Trophoblast cell (in vitro differentiated cells and primary cell): Measurements from ENCODE around the gene SMC2.

ENCODE experiments used
- DNase-seq, 2 donors: peaks; one replicate each; pipeline ENCODE4 v3.0.0-alpha.2; 2016
- H2AFZ ChIP-seq: 2 replicates; pipeline ENCODE4 v1.6.1; 2013; ENCODE audit warnings: low read length, moderate library complexity, mild to moderate bottlenecking; ENCODE audit not compliant: insufficient read depth, poor library complexity
- H2AK5ac ChIP-seq: 2 replicates; pipeline ENCODE4 v1.6.1; 2013; ENCODE audit warnings: mild to moderate bottlenecking, low read length
- H2BK120ac ChIP-seq: 2 replicates; pipeline ENCODE4 v1.6.1; 2013; ENCODE audit warnings: low read length, mild to moderate bottlenecking, moderate library complexity; ENCODE audit not compliant: insufficient read depth, poor library complexity
- H2BK12ac ChIP-seq: 2 replicates; pipeline ENCODE4 v1.6.1; 2013; ENCODE audit warnings: mild to moderate bottlenecking, low read length, moderate library complexity
- H2BK5ac ChIP-seq: 2 replicates; pipeline ENCODE4 v1.6.1; 2013; ENCODE audit warnings: low read length, low read depth, moderate library complexity, mild to moderate bottlenecking; ENCODE audit not compliant: poor library complexity
- H3K14ac ChIP-seq: 2 replicates; pipeline ENCODE4 v1.6.1; 2013; ENCODE audit warnings: mild to moderate bottlenecking, low read length
- H3K18ac ChIP-seq: 2 replicates; pipeline ENCODE4 v1.6.1; 2013; ENCODE audit warnings: mild to moderate bottlenecking, low read length
- H3K23ac ChIP-seq: 2 replicates; pipeline ENCODE4 v1.6.1; 2013; ENCODE audit warnings: low read length
- H3K27ac ChIP-seq: 2 replicates; pipeline ENCODE4 v1.5.1; 2013; ENCODE audit warnings: low read depth, mild to moderate bottlenecking, inconsistent platforms, low read length, moderate library complexity
- H3K27me3 ChIP-seq: 2 replicates; pipeline ENCODE4 v1.6.1; 2013; ENCODE audit warnings: inconsistent platforms, mild to moderate bottlenecking, low read length, moderate library complexity; ENCODE audit not compliant: insufficient read depth
- H3K36me3 ChIP-seq, 2 experiments: 1 replicate in 1 of 2; 2 replicates in 1 of 2; pipeline ENCODE4 v1.6.1; 2013; ENCODE audit warnings: low read length in 2 of 2, mild to moderate bottlenecking in 2 of 2, moderate library complexity in 1 of 2; ENCODE audit not compliant: insufficient read depth in 2 of 2, control insufficient read depth in 1 of 2
- H3K4ac ChIP-seq: 2 replicates; pipeline ENCODE4 v1.6.1; 2013; ENCODE audit warnings: low read depth, mild to moderate bottlenecking, low read length, moderate library complexity
- H3K4me1 ChIP-seq, 2 experiments: 1 replicate in 1 of 2; 2 replicates in 1 of 2; pipeline ENCODE4 v1.6.1; 2013; ENCODE audit warnings: low read length in 2 of 2, mild to moderate bottlenecking in 2 of 2, moderate library complexity in 1 of 2; ENCODE audit not compliant: insufficient read depth in 2 of 2, control insufficient read depth in 1 of 2
- H3K4me2 ChIP-seq: 2 replicates; pipeline ENCODE4 v1.6.1; 2013; ENCODE audit warnings: inconsistent platforms, mild to moderate bottlenecking, low read length, moderate library complexity
- H3K4me3 ChIP-seq: 2 replicates; pipeline ENCODE4 v1.5.1; 2013; ENCODE audit warnings: mild to moderate bottlenecking, low read depth, low read length, inconsistent platforms
- H3K79me1 ChIP-seq: one replicate; pipeline ENCODE4 v1.6.1; 2013; ENCODE audit warnings: low read length
- H3K79me2 ChIP-seq: 2 replicates; pipeline ENCODE4 v1.6.1; 2013; ENCODE audit warnings: low read length, mild to moderate bottlenecking; ENCODE audit not compliant: control insufficient read depth, insufficient read depth, poor library complexity
- H3K9ac ChIP-seq: 2 replicates; pipeline ENCODE4 v1.6.1; 2013; ENCODE audit warnings: mild to moderate bottlenecking, low read length
- H3K9me3 ChIP-seq: 2 replicates; pipeline ENCODE4 v1.6.1; 2013; ENCODE audit warnings: low read depth, mild to moderate bottlenecking, control low read depth, inconsistent platforms, low read length; ENCODE audit not compliant: insufficient read depth
- H4K12ac ChIP-seq: 2 replicates; pipeline ENCODE4 v1.6.1; 2013; ENCODE audit warnings: low read depth, mild to moderate bottlenecking, low read length, moderate library complexity
- H4K8ac ChIP-seq: 2 replicates; pipeline ENCODE4 v1.6.1; 2013; ENCODE audit warnings: low read depth, mild to moderate bottlenecking, low read length, moderate library complexity
- H4K91ac ChIP-seq: one replicate; pipeline ENCODE4 v1.6.1; 2013; ENCODE audit warnings: low read depth, mild to moderate bottlenecking, low read length, moderate library complexity
- WGBS: extraction: QIAGEN DNeasy Blood & Tissue Kit; methylation state at CpG from one replicate; pipeline ENCODE4 v1.1.7; 2013; ENCODE audit warnings: missing lambda C conversion rate; ENCODE audit not compliant: insufficient read length, insufficient coverage; ENCODE audit errors: extremely low coverage; 5-methylcytosine and 5-hydroxymethylcytosine counted together

The SMC2 gene

GRCh38 chr9:104088416-104088815 lies 5.7 kb upstream of the SMC2 start:
- no peak overlapping the region for H3K23ac ChIP-seq
- no peaks in the 10 kb centered on the region for H3K27me3 ChIP-seq
- peaks cover under 1% of the 10 kb centered on the region for H3K79me1 ChIP-seq
- no peak overlapping the region for H2BK12ac ChIP-seq
- H3K9ac ChIP-seq, result no peak overlapping the region
- no peak overlapping the region for H3K27ac ChIP-seq
- DNase-seq, result no peak
- H2AK5ac ChIP-seq, result no peak overlapping the region
- WGBS, result 100% methylated on average over 1 of the region's 2 CpGs
- H3K14ac ChIP-seq, result no peak overlapping the region
- H2BK5ac ChIP-seq, result no peak overlapping the region
- no peak overlapping the region for H4K12ac ChIP-seq
- H2AFZ ChIP-seq, result no peak overlapping the region
- no peak overlapping the region for H3K4me2 ChIP-seq
- H3K9me3 ChIP-seq, result no peaks in the 10 kb centered on the region
- no peak overlapping the region for H3K4me3 ChIP-seq
- H4K91ac ChIP-seq, result no peak overlapping the region
- no peak overlapping the region for H4K8ac ChIP-seq
- H3K4me1 ChIP-seq, result peaks cover 2 to 6% of the 10 kb centered on the region in 2 experiments
- no peaks in the 10 kb centered on the region for H3K36me3 ChIP-seq
- H2BK120ac ChIP-seq, result no peak overlapping the region
- no peak overlapping the region for H3K4ac ChIP-seq
- H3K79me2 ChIP-seq, result no peaks in the 10 kb centered on the region
- H3K18ac ChIP-seq, result no peak overlapping the region

GRCh38 chr9:104090578-104090977 lies 3.5 kb upstream of the SMC2 start:
- H2AK5ac ChIP-seq, result no peak overlapping the region
- no peak overlapping the region for H4K8ac ChIP-seq
- peaks cover 8% of the 10 kb centered on the region for H3K79me1 ChIP-seq
- no peak overlapping the region for H3K18ac ChIP-seq
- H2BK12ac ChIP-seq, result no peak overlapping the region
- no peak overlapping the region for H3K4me2 ChIP-seq
- no peaks in the 10 kb centered on the region for H3K27me3 ChIP-seq
- H2BK5ac ChIP-seq, result no peak overlapping the region
- no peak overlapping the region for H3K4me3 ChIP-seq
- no peak overlapping the region for H3K4ac ChIP-seq
- no peaks in the 10 kb centered on the region for H3K36me3 ChIP-seq
- H3K23ac ChIP-seq, result no peak overlapping the region
- H3K9ac ChIP-seq, result no peak overlapping the region
- H2BK120ac ChIP-seq, result no peak overlapping the region
- no peak overlapping the region for H3K27ac ChIP-seq
- H3K14ac ChIP-seq, result no peak overlapping the region
- WGBS, result no CpG with 5 or more reads among the region's 2 CpGs
- H3K4me1 ChIP-seq, result peaks cover 2 to 6% of the 10 kb centered on the region in 2 experiments
- no peaks in the 10 kb centered on the region for H3K9me3 ChIP-seq
- no peak for DNase-seq
- H3K79me2 ChIP-seq, result peaks cover 3% of the 10 kb centered on the region
- no peak overlapping the region for H2AFZ ChIP-seq
- H4K91ac ChIP-seq, result no peak overlapping the region
- H4K12ac ChIP-seq, result no peak overlapping the region

- Histone ChIP-seq H3K18ac (no peak overlapping the region), H3K27ac (no peak overlapping the region), H2BK5ac (no peak overlapping the region), H3K14ac (no peak overlapping the region), H2BK120ac (no peak overlapping the region), H3K27me3 (no peaks in the 10 kb centered on the region), H3K4ac (no peak overlapping the region), H3K4me2 (no peak overlapping the region), H3K4me3 (no peak overlapping the region), H3K79me2 (peaks cover 3% of the 10 kb centered on the region), H2BK12ac (no peak overlapping the region), H3K4me1 (peaks cover 2 to 6% of the 10 kb centered on the region in 2 experiments), H3K9me3 (no peaks in the 10 kb centered on the region), H3K79me1 (peaks cover 8% of the 10 kb centered on the region), H2AK5ac (no peak overlapping the region), H3K36me3 (no peaks in the 10 kb centered on the region), H4K12ac (no peak overlapping the region), H3K23ac (no peak overlapping the region), H4K91ac (no peak overlapping the region), H3K9ac (no peak overlapping the region), H2AFZ (no peak overlapping the region), H4K8ac (no peak overlapping the region)
- DNase-seq, result peak in 1 of 2 donors; percentile 10
- no CpG with 5 or more reads among the region's 8 CpGs for WGBS
Observed at GRCh38 chr9:104091116-104091515, 3.0 kb upstream of the SMC2 start.

DNA sequence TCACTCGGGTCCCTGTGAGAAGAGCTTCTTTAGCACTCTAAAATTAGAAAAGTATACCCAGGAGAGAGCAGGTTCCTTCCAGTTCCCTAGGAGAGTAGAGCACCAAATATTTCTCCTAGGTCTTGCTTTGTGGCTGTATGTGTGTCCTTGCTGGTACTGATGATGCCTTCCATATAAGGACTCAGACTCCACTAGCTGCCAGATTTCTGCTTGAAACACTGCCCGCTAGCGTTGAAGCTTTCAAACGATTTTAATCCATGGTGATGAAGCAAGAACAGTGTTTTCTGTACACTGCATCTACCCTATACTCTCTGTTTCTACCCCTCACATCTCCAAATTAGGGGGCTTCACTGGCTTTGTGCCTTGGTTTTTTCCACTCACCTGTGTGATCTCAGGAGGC lies 2.4 kb upstream of the SMC2 start:
- H2BK12ac ChIP-seq, result no peak overlapping the region
- H2AK5ac ChIP-seq, result no peak overlapping the region
- no peak overlapping the region for H3K4me3 ChIP-seq
- H3K4ac ChIP-seq, result no peak overlapping the region
- no peaks in the 10 kb centered on the region for H3K27me3 ChIP-seq
- peaks cover 8% of the 10 kb centered on the region for H3K79me1 ChIP-seq
- H4K91ac ChIP-seq, result no peak overlapping the region
- WGBS, result no CpG with 5 or more reads among the region's 4 CpGs
- no peak overlapping the region for H4K8ac ChIP-seq
- no peak overlapping the region for H3K9ac ChIP-seq
- no peak overlapping the region for H3K23ac ChIP-seq
- peaks cover 2 to 6% of the 10 kb centered on the region in 2 experiments for H3K4me1 ChIP-seq
- no peak overlapping the region for H2BK5ac ChIP-seq
- H3K9me3 ChIP-seq, result no peaks in the 10 kb centered on the region
- peak in 1 of 2 donors; percentile 47 for DNase-seq
- no peak overlapping the region for H3K27ac ChIP-seq
- no peak overlapping the region for H3K18ac ChIP-seq
- H3K79me2 ChIP-seq, result peaks cover 3% of the 10 kb centered on the region
- H3K4me2 ChIP-seq, result no peak overlapping the region
- no peak overlapping the region for H2AFZ ChIP-seq
- H2BK120ac ChIP-seq, result no peak overlapping the region
- H3K14ac ChIP-seq, result no peak overlapping the region
- H4K12ac ChIP-seq, result no peak overlapping the region
- no peaks in the 10 kb centered on the region for H3K36me3 ChIP-seq
